HG03342 (cell line): Measurements from ENCODE around the gene MTERF1.
"Not testable (repeated sequence)": the region's sequence is repeated elsewhere in the genome, so short reads cannot be mapped to it uniquely, and the experiment has no call there.

Source experiments
- ATAC-seq: cut with Tn5 transposase; IDR thresholded peaks from one replicate; pipeline ENCODE4 v1.9.1; 2021; ENCODE audit warnings: mild to moderate bottlenecking, moderate library complexity; ENCODE audit not compliant: unreplicated experiment

MTERF1 gene

GRCh38 chr7:91887336-91888213 lies 7.1 kb upstream of the MTERF1 start:
- not testable (repeated sequence) for ATAC-seq

GRCh38 chr7:91883676-91884362 lies 3.3 kb upstream of the MTERF1 start:
- ATAC-seq: no peak

- ATAC-seq: no peak
These were observed 488 bp downstream of the MTERF1 start for GRCh38 chr7:91880016-91880412.

GRCh38 chr7:91876391-91877133 lies 3.9 kb downstream of the MTERF1 start:
- no peak for ATAC-seq

GRCh38 chr7:91875851-91876250 lies 4.7 kb downstream of the MTERF1 start:
- ATAC-seq: no peak

GRCh38 chr7:91872928-91873327 lies 7.6 kb downstream of the MTERF1 start:
- no peak for ATAC-seq

- ATAC-seq: no peak
These were observed 8.4 kb downstream of the MTERF1 start for GRCh38 chr7:91872069-91872468.

GRCh38 chr7:91869661-91870060 lies 10.8 kb downstream of the MTERF1 start:
- no peak for ATAC-seq

GRCh38 chr7:91866599-91867148 lies 13.8 kb downstream of the MTERF1 start:
- ATAC-seq: no peak

GRCh38 chr7:91865511-91865910 lies 15.0 kb downstream of the MTERF1 start:
- ATAC-seq: no peak

- not testable (repeated sequence) for ATAC-seq
These were observed 15.9 kb downstream of the MTERF1 start for GRCh38 chr7:91864604-91865003.

GRCh38 chr7:91864070-91864469 lies 16.4 kb downstream of the MTERF1 start:
- ATAC-seq: no peak

GRCh38 chr7:91852263-91852741 lies 28.2 kb downstream of the MTERF1 start:
- no peak for ATAC-seq

GRCh38 chr7:91850455-91850854 lies 30.0 kb downstream of the MTERF1 start:
- ATAC-seq: no peak

GRCh38 chr7:91847876-91848588 lies 32.5 kb downstream of the MTERF1 start:
- ATAC-seq: no peak

- ATAC-seq: no peak
These were observed 33.3 kb downstream of the MTERF1 start for GRCh38 chr7:91847231-91847630.

- ATAC-seq: no peak
These were observed 34.1 kb downstream of the MTERF1 start for GRCh38 chr7:91846436-91846835.

GRCh38 chr7:91843831-91844230 lies 36.7 kb downstream of the MTERF1 start:
- peak; percentile 94 for ATAC-seq

- ATAC-seq: no peak
These were observed 42.1 kb downstream of the MTERF1 start for GRCh38 chr7:91838439-91838838.

- no peak for ATAC-seq
These were observed 43.0 kb downstream of the MTERF1 start for GRCh38 chr7:91837397-91838070.
